MCF 10A (cell line): ENCODE measurements around the gene RAB10. TPM values are rescaled to one million over a fixed set of nuclear protein-coding genes. Genes with fewer than 3 reads are reported as not detected.
"Not testable (repeated sequence)": the region's sequence is repeated elsewhere in the genome, so short reads cannot be mapped to it uniquely, and the experiment has no call there.

Experiments used
- BruUV-seq: library from RNA; stranded (reverse); fragments of 400-500 nt; replicated peaks from 2 replicates; lab custom pipeline; 2021; lab: Mats Ljungman, UMichigan
- CTCF ChIA-PET: fragments of 300-600 bp; sonication (Branson Sonifier 250); formaldehyde crosslinking; extraction: SDS; loops from one replicate; lab custom pipeline; 2021; ENCODE audit warnings: antibody characterized with exemption, inconsistent platforms; lab: Yijun Ruan, JAX
- POLR2A ChIA-PET: fragments of 300-600, 350-650 bp; sonication (Branson Sonifier 250); formaldehyde crosslinking; extraction: SDS; loops from one replicate; lab custom pipeline; 2020; ENCODE audit warnings: antibody characterized with exemption, inconsistent platforms; lab: Yijun Ruan, JAX
- DNase-seq: peaks from one replicate; pipeline ENCODE4 v3.0.0-alpha.2; 2018; ENCODE audit not compliant: unreplicated experiment
- H3K27ac Mint-ChIP-seq: one replicate; pipeline ENCODE4 v1.8.0; 2022; ENCODE audit warnings: mild to moderate bottlenecking, low read depth, mixed read lengths; ENCODE audit not compliant: unreplicated experiment
- H3K27me3 Mint-ChIP-seq: one replicate; pipeline ENCODE4 v1.8.0; 2022; ENCODE audit warnings: mixed read lengths; ENCODE audit not compliant: insufficient read depth, unreplicated experiment
- H3K36me3 Mint-ChIP-seq: one replicate; pipeline ENCODE4 v1.8.0; 2022; ENCODE audit warnings: mild to moderate bottlenecking, moderate library complexity, mixed read lengths; ENCODE audit not compliant: insufficient read depth, unreplicated experiment
- H3K4me1 Mint-ChIP-seq: one replicate; pipeline ENCODE4 v1.8.0; 2022; ENCODE audit warnings: mixed read lengths; ENCODE audit not compliant: insufficient read depth, unreplicated experiment
- H3K4me3 Mint-ChIP-seq: one replicate; pipeline ENCODE4 v1.8.0; 2022; ENCODE audit warnings: mild to moderate bottlenecking, moderate library complexity, mixed read lengths; ENCODE audit not compliant: unreplicated experiment
- H3K9me3 Mint-ChIP-seq: one replicate; pipeline ENCODE4 v1.8.0; 2022; ENCODE audit warnings: mixed read lengths; ENCODE audit not compliant: unreplicated experiment
- intact Hi-C: fragments of 100-400 bp; cut with micrococcal nuclease; formaldehyde crosslinking; loops from 2 replicates; pipeline ENCODE4 v1.14.1; 2022
- total RNA-seq: library from RNA; stranded (reverse); gene quantifications from 2 replicates; pipeline ENCODE4 v1.2.3, GENCODE V29; 2022
- TF ChIP-seq, protein P1 (sequence below): fragments of 200-600 bp; IDR thresholded peaks from one replicate; pipeline ENCODE4 v1.8.0; 2022; ENCODE audit warnings: antibody characterized with exemption, mild to moderate bottlenecking; ENCODE audit not compliant: unreplicated experiment

Gene RAB10
- total RNA-seq, 1 experiment from 2014 or later, result 147 TPM

DNA sequence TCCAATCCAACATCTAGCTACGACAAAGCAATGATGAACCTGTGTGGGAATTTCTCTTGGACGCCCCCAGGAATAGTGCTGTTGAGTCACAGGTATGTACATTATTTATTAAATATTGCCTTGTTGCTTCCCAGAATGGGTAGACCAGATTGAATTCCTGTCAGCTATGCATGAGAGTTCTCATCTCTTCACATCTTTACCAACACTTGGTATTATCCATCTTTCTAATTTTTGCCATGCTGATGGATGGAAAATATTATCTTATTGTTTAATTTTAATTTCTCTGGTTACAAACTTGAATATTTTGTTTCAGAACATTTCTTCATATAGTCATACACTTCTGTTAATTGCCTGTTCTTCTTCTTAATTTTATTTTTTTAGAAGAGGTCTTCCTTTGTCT is 9.6 kb upstream of the RAB10 start:
- H3K9me3 Mint-ChIP-seq, result no peaks in the 10 kb centered on the region
- BruUV-seq, result no TSS peak
- intact Hi-C loops, result no loop called here
- no peak for DNase-seq
- ChIA-PET POLR2A (interaction anchor here (1.0 to 13.2 kb wide), 2 partner anchors 9 to 64 kb away, joined by 3 to 250 read pairs; partner anchors contain the start of gene RAB10), CTCF (interaction anchor here (0.6 to 1.1 kb wide), 3 partner anchors 17 to 434 kb away, joined by 3 to 4 read pairs (median 3); no protein-coding TSS in a partner anchor)
- no peak overlapping the region for H3K4me3 Mint-ChIP-seq
- no peaks in the 10 kb centered on the region for H3K27me3 Mint-ChIP-seq
- peaks cover under 1% of the 10 kb centered on the region for H3K4me1 Mint-ChIP-seq
- no peaks in the 10 kb centered on the region for H3K36me3 Mint-ChIP-seq
- H3K27ac Mint-ChIP-seq, result no peak overlapping the region
- TF ChIP-seq, protein P1, sequence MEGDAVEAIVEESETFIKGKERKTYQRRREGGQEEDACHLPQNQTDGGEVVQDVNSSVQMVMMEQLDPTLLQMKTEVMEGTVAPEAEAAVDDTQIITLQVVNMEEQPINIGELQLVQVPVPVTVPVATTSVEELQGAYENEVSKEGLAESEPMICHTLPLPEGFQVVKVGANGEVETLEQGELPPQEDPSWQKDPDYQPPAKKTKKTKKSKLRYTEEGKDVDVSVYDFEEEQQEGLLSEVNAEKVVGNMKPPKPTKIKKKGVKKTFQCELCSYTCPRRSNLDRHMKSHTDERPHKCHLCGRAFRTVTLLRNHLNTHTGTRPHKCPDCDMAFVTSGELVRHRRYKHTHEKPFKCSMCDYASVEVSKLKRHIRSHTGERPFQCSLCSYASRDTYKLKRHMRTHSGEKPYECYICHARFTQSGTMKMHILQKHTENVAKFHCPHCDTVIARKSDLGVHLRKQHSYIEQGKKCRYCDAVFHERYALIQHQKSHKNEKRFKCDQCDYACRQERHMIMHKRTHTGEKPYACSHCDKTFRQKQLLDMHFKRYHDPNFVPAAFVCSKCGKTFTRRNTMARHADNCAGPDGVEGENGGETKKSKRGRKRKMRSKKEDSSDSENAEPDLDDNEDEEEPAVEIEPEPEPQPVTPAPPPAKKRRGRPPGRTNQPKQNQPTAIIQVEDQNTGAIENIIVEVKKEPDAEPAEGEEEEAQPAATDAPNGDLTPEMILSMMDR, result no peak

DNA sequence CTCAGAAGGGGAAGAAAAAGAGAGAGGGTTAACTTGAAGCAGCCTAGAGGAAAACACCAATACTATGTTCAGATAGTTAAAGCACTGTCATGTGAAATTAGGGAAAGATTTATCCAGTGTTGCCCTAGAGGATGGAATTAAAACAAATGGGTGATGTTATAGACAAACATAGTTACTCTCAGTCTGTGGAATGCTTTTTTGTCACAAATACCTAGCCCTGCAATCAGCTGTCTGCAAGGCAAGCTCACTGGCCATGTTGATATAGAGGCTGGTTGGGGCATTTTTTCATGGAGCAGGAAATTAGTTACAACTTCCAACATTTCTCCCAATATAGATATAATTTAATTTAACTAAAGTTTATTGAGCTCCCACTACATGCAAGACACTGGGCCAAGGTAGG is 8.4 kb upstream of the RAB10 start:
- no TSS peak for BruUV-seq
- DNase-seq, result no peak
- TF ChIP-seq, protein P1, result no peak
- H3K9me3 Mint-ChIP-seq, result no peaks in the 10 kb centered on the region
- intact Hi-C loops, result no loop called here
- no peaks in the 10 kb centered on the region for H3K36me3 Mint-ChIP-seq
- no peak overlapping the region for H3K27ac Mint-ChIP-seq
- no peak overlapping the region for H3K4me3 Mint-ChIP-seq
- H3K27me3 Mint-ChIP-seq, result no peaks in the 10 kb centered on the region
- POLR2A ChIA-PET, result interaction anchor here (1.1 to 13.2 kb wide), 3 partner anchors 8 to 17 kb away, joined by 3 to 250 read pairs (median 5); partner anchors contain the start of gene RAB10
- CTCF ChIA-PET, result interaction anchor here (0.6 to 0.8 kb wide), 3 partner anchors 7 to 558 kb away, joined by 3 read pairs; no protein-coding TSS in a partner anchor
- no peaks in the 10 kb centered on the region for H3K4me1 Mint-ChIP-seq

DNA sequence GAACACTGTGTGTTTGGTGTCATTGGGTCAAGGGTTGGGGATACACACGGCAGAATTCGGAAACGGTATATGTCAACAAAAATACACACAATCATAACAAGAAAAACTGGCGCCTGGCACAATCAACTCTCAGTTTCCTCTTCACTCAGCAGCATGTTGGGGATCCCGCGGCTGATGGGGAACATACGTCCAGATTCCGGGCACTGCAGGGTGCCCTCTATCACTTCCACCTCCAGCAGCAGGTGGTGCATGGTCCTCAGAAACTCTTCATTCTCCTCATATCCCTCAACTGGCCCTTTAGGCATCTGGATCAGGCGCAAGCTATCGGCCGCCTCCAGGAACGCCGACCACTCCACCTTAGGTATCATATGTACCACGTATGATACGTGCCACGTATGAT is 5.8 kb upstream of the RAB10 start:
- ChIA-PET CTCF (interaction anchor here (0.6 kb wide), 1 partner anchor 109 kb away, joined by 3 read pairs; no protein-coding TSS in a partner anchor), POLR2A (interaction anchor here (2.9 kb wide), 1 partner anchor 10 kb away, joined by 13 read pairs; no protein-coding TSS in a partner anchor)
- intact Hi-C loops, H3K27me3 Mint-ChIP-seq, DNase-seq, BruUV-seq, H3K4me1 Mint-ChIP-seq, H3K36me3 Mint-ChIP-seq, H3K9me3 Mint-ChIP-seq, H3K27ac Mint-ChIP-seq, H3K4me3 Mint-ChIP-seq: not testable (repeated sequence)

DNA sequence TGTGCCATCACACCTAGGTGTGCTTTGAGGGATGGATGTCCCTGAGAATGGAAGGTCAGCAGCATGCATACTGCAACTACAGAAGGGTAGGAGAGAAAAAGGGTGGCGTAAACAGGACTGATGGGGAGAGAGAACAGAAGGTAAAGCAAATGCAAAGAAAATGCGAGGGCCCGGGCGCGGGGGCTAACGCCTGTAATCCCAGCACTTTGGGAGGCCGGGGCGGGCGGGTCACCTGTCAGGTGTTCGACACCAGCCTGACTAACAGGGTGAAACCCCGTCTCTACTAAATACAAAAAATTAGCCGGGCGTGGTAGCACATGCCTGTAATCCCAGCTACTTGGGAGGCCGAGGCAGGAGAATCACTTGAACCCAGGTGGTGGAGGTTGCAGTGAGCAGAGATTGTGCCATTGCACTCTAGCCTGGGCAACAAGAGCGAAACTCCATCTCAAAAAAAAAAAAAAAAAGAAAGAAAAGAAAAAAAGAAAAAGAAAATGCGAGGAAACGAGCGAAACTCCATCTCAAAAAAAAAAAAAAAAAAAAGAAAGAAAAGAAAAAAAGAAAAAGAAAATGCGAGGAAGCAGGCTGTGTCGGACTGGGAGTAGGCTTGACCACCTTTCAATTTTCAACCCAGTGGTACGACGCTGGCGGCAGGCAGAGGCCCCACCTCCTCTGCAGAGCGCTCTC is 1.2 kb upstream of the RAB10 start:
- H3K27me3 Mint-ChIP-seq, BruUV-seq, H3K9me3 Mint-ChIP-seq, DNase-seq: not testable (repeated sequence)
- CTCF ChIA-PET, result interaction anchor here (0.6 to 1.7 kb wide), 3 partner anchors 12 to 41 kb away, joined by 3 to 5 read pairs (median 5); no protein-coding TSS in a partner anchor
- peaks cover 22% of the 10 kb centered on the region for H3K4me1 Mint-ChIP-seq
- intact Hi-C loops, result loop anchor here (1.0 kb wide), 2 partner anchors 23 to 35 kb away; no protein-coding TSS in a partner anchor
- POLR2A ChIA-PET, result interaction anchor here (0.7 to 7.4 kb wide), 16 partner anchors 13 to 312 kb away, joined by 3 to 250 read pairs (median 26); partner anchors contain the start of genes ASXL2, HADHA, HADHB and SELENOI
- H3K27ac Mint-ChIP-seq, result peak overlapping the region; percentile 92
- H3K4me3 Mint-ChIP-seq, result peak overlapping the region; percentile 96
- peaks cover 35% of the 10 kb centered on the region for H3K36me3 Mint-ChIP-seq
